HepG2 (cell line): ENCODE data around the gene NUP133. TPM values are rescaled to one million over a fixed set of nuclear protein-coding genes. Genes with fewer than 3 reads are reported as not detected.

Experiments used
- HNRNPL ChIP-seq: fragments of 200-400 bp; formaldehyde crosslinking; IDR thresholded peaks from 2 replicates; pipeline ENCODE4 v1.6.1; 2017; ENCODE audit warnings: mild to moderate bottlenecking, low read depth, low read length
- KDM5A ChIP-seq: fragments of 200-600 bp; sonication (generic); IDR thresholded peaks from 2 replicates; pipeline ENCODE4 v1.7.0; 2018; ENCODE audit warnings: antibody characterized with exemption, mild to moderate bottlenecking, low read length, borderline replicate concordance
- KLF13 ChIP-seq: sonication (generic); formaldehyde crosslinking; IDR thresholded peaks from 2 replicates; pipeline ENCODE4 v1.4.0; 2020; ENCODE audit warnings: mild to moderate bottlenecking, missing genetic modification reagents
- PHF5A ChIP-seq: IDR thresholded peaks from one replicate; pipeline ENCODE4 v1.6.1; 2018; ENCODE audit warnings: low read depth, missing genetic modification reagents; ENCODE audit not compliant: unreplicated experiment
- ZKSCAN1 ChIP-seq: fragments of 150-350 bp; IDR thresholded peaks from 2 replicates; pipeline ENCODE4 v1.6.1; 2014; ENCODE audit warnings: low read length
- ZNF124 ChIP-seq: sonication (generic); formaldehyde crosslinking; IDR thresholded peaks from 2 replicates; pipeline ENCODE4 v1.4.0; 2020; ENCODE audit warnings: missing genetic modification reagents
- ZNF382 ChIP-seq: sonication (generic); formaldehyde crosslinking; IDR thresholded peaks from 2 replicates; pipeline ENCODE4 v1.5.0; 2020; ENCODE audit warnings: missing genetic modification reagents, mild to moderate bottlenecking, borderline replicate concordance
- ZNF816 ChIP-seq: sonication (generic); formaldehyde crosslinking; IDR thresholded peaks from 2 replicates; pipeline ENCODE4 v1.8.0; 2022; ENCODE audit warnings: missing genetic modification reagents, mild to moderate bottlenecking, borderline replicate concordance
- polyA plus RNA-seq, 8 experiments: library from polyadenylated mRNA; depleted of rRNA in 3 of 8; stranded (reverse) in 7 of 8; unstranded in 1 of 8; fragments of >200 nt; fragmentation: Illumina TruSeq in 4 of 8; extraction: Trizol in 4 of 8; gene quantifications; 2 replicates each; pipeline versions ENCODE4 v1.2.1 to v1.2.3, GENCODE V29; 2011 to 2016; ENCODE audit warnings: low read depth in 4 of 8, missing spikeins in 1 of 8, mixed read lengths in 1 of 8; ENCODE audit not compliant: insufficient read depth in 1 of 8
- total RNA-seq, 5 experiments: library from RNA; depleted of rRNA; stranded (reverse); fragments of >200 nt; fragmentation: Illumina TruSeq; extraction: Trizol; gene quantifications; 2 replicates each; pipeline ENCODE4 v1.2.3, GENCODE V29; 2016; ENCODE audit warnings: low read depth in 1 of 5
- TF ChIP-seq, protein P1 (sequence below): sonication (generic); formaldehyde crosslinking; conservative IDR thresholded peaks from 2 replicates; pipeline ENCODE4 v1.8.0; 2022; ENCODE audit warnings: mild to moderate bottlenecking, moderate library complexity, missing genetic modification reagents
- TF ChIP-seq, protein P2 (sequence below): sonication (generic); formaldehyde crosslinking; IDR thresholded peaks from 2 replicates; pipeline ENCODE4 v1.4.0; 2020; ENCODE audit warnings: missing genetic modification reagents, borderline replicate concordance
- TF ChIP-seq, protein P3 (sequence below): sonication (generic); formaldehyde crosslinking; IDR thresholded peaks from 2 replicates; pipeline ENCODE4 v1.8.1; 2023; ENCODE audit warnings: missing genetic modification reagents, inconsistent platforms, borderline replicate concordance
- TF ChIP-seq, protein P4 (sequence below): sonication (generic); formaldehyde crosslinking; IDR thresholded peaks from 2 replicates; pipeline ENCODE4 v1.8.0; 2022; ENCODE audit warnings: mild to moderate bottlenecking, missing genetic modification reagents, moderate library complexity
- TF ChIP-seq, protein P5 (sequence below): sonication (generic); formaldehyde crosslinking; IDR thresholded peaks from 2 replicates; pipeline ENCODE4 v1.4.0; 2020; ENCODE audit warnings: missing genetic modification reagents
- TF ChIP-seq, protein P6 (sequence below): sonication (generic); formaldehyde crosslinking; IDR thresholded peaks from 2 replicates; pipeline ENCODE4 v1.4.0; 2020; ENCODE audit warnings: missing genetic modification reagents
- TF ChIP-seq, protein P7 (sequence below): sonication (generic); formaldehyde crosslinking; IDR thresholded peaks from 2 replicates; pipeline ENCODE4 v1.5.0; 2020; ENCODE audit warnings: missing genetic modification reagents

NUP133 gene
- total and polyA plus RNA-seq, 2 of the 13 experiments (the other 11 are each of a cell fraction or from before 2014, with no cell fraction given), result 17.7 to 45.6 TPM

DNA sequence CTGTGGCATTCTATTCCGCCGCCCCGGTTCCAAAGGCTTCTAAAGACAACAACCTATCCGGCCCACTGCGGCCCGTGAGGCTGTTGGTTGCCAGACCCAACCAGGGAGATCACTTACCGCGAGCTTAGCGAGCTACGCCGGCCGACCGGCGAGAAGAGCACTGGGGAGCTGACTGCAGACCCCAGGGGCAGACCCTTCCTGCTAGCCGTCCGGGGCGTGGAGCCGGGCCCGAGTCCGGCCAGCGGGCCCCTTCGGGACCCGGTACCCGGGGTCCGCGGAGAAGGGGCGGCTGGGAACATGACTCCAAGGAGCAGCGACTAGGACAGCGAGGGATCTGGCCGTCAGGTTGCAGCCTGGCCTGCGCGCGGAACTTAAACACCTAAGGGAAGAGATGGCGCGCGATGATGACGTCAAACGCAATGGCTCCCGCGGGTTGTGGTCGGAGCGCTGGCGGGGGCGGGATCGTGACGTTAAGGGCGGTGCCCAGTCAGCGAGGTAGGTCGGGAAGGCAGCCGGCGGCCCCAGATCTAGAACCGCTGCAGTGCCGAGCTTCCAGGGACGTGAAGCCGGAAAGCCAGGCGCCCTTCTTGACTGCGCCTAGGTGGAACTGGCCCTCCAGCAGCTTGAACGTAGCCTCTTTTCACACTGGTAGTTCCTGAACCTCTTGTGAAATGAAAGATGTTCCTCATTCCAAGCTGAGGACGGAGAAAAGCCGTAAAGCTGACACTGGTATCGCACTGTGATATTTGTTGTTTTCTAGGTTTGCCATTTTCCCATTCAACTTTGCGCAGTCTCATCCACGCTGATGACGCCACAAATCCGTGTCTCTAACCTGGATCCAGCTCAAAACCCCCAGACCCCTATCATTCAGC, at the start of gene NUP133 (continued):
- peak; percentile 99 for TF ChIP-seq KDM5A
- TF ChIP-seq, protein P1, sequence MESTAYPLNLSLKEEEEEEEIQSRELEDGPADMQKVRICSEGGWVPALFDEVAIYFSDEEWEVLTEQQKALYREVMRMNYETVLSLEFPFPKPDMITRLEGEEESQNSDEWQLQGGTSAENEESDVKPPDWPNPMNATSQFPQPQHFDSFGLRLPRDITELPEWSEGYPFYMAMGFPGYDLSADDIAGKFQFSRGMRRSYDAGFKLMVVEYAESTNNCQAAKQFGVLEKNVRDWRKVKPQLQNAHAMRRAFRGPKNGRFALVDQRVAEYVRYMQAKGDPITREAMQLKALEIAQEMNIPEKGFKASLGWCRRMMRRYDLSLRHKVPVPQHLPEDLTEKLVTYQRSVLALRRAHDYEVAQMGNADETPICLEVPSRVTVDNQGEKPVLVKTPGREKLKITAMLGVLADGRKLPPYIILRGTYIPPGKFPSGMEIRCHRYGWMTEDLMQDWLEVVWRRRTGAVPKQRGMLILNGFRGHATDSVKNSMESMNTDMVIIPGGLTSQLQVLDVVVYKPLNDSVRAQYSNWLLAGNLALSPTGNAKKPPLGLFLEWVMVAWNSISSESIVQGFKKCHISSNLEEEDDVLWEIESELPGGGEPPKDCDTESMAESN (CRISPR knock-in tag), result peak; percentile 80
- TF ChIP-seq, protein P2, sequence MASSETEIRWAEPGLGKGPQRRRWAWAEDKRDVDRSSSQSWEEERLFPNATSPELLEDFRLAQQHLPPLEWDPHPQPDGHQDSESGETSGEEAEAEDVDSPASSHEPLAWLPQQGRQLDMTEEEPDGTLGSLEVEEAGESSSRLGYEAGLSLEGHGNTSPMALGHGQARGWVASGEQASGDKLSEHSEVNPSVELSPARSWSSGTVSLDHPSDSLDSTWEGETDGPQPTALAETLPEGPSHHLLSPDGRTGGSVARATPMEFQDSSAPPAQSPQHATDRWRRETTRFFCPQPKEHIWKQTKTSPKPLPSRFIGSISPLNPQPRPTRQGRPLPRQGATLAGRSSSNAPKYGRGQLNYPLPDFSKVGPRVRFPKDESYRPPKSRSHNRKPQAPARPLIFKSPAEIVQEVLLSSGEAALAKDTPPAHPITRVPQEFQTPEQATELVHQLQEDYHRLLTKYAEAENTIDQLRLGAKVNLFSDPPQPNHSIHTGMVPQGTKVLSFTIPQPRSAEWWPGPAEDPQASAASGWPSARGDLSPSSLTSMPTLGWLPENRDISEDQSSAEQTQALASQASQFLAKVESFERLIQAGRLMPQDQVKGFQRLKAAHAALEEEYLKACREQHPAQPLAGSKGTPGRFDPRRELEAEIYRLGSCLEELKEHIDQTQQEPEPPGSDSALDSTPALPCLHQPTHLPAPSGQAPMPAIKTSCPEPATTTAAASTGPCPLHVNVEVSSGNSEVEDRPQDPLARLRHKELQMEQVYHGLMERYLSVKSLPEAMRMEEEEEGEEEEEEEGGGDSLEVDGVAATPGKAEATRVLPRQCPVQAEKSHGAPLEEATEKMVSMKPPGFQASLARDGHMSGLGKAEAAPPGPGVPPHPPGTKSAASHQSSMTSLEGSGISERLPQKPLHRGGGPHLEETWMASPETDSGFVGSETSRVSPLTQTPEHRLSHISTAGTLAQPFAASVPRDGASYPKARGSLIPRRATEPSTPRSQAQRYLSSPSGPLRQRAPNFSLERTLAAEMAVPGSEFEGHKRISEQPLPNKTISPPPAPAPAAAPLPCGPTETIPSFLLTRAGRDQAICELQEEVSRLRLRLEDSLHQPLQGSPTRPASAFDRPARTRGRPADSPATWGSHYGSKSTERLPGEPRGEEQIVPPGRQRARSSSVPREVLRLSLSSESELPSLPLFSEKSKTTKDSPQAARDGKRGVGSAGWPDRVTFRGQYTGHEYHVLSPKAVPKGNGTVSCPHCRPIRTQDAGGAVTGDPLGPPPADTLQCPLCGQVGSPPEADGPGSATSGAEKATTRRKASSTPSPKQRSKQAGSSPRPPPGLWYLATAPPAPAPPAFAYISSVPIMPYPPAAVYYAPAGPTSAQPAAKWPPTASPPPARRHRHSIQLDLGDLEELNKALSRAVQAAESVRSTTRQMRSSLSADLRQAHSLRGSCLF, result no peak
- TF ChIP-seq, protein P3, sequence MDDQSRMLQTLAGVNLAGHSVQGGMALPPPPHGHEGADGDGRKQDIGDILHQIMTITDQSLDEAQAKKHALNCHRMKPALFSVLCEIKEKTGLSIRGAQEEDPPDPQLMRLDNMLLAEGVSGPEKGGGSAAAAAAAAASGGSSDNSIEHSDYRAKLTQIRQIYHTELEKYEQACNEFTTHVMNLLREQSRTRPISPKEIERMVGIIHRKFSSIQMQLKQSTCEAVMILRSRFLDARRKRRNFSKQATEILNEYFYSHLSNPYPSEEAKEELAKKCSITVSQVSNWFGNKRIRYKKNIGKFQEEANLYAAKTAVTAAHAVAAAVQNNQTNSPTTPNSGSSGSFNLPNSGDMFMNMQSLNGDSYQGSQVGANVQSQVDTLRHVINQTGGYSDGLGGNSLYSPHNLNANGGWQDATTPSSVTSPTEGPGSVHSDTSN (CRISPR knock-in tag), result no peak
- TF ChIP-seq, protein P4, sequence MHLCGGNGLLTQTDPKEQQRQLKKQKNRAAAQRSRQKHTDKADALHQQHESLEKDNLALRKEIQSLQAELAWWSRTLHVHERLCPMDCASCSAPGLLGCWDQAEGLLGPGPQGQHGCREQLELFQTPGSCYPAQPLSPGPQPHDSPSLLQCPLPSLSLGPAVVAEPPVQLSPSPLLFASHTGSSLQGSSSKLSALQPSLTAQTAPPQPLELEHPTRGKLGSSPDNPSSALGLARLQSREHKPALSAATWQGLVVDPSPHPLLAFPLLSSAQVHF (CRISPR knock-in tag), result 0 out of 2 replicates have a peak, but pooled peaks have one; percentile 41
- TF ChIP-seq KLF13 (CRISPR knock-in tag), result no peak
- peak; percentile 91 for TF ChIP-seq PHF5A
- no peak for TF ChIP-seq ZKSCAN1
- TF ChIP-seq, protein P5, sequence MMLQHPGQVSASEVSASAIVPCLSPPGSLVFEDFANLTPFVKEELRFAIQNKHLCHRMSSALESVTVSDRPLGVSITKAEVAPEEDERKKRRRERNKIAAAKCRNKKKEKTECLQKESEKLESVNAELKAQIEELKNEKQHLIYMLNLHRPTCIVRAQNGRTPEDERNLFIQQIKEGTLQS, result 0 out of 2 replicates have a peak, but pooled peaks have one; percentile 7
- TF ChIP-seq, protein P6, sequence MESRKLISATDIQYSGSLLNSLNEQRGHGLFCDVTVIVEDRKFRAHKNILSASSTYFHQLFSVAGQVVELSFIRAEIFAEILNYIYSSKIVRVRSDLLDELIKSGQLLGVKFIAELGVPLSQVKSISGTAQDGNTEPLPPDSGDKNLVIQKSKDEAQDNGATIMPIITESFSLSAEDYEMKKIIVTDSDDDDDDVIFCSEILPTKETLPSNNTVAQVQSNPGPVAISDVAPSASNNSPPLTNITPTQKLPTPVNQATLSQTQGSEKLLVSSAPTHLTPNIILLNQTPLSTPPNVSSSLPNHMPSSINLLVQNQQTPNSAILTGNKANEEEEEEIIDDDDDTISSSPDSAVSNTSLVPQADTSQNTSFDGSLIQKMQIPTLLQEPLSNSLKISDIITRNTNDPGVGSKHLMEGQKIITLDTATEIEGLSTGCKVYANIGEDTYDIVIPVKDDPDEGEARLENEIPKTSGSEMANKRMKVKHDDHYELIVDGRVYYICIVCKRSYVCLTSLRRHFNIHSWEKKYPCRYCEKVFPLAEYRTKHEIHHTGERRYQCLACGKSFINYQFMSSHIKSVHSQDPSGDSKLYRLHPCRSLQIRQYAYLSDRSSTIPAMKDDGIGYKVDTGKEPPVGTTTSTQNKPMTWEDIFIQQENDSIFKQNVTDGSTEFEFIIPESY, result no peak; the same call in 1 of the 2 replicates
- TF ChIP-seq ZNF816 (CRISPR knock-in tag), result no peak; the same call in 1 of the 2 replicates
- no peak; the same call in 1 of the 2 replicates for TF ChIP-seq ZNF124 (CRISPR knock-in tag)
- TF ChIP-seq, protein P7, sequence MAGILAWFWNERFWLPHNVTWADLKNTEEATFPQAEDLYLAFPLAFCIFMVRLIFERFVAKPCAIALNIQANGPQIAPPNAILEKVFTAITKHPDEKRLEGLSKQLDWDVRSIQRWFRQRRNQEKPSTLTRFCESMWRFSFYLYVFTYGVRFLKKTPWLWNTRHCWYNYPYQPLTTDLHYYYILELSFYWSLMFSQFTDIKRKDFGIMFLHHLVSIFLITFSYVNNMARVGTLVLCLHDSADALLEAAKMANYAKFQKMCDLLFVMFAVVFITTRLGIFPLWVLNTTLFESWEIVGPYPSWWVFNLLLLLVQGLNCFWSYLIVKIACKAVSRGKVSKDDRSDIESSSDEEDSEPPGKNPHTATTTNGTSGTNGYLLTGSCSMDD, result no peak
- TF ChIP-seq HNRNPL, result no peak
- TF ChIP-seq ZNF382 (CRISPR knock-in tag), result no peak
